KOPT-K1 (cell line): ENCODE results near the gene MARCHF9.
A peak's percentile ranks its signal among the peaks of the same experiment; 100 is the strongest.

Experiments used
- H3K27ac ChIP-seq: fragments of 200-600 bp; sonication (generic); 2 replicates; pipeline ENCODE4 v1.5.1; 2016; ENCODE audit warnings: antibody characterized with exemption, mild to moderate bottlenecking, low read depth, low read length; ENCODE audit not compliant: poor library complexity, severe bottlenecking
- H3K36me3 ChIP-seq: fragments of 200-600 bp; sonication (generic); 2 replicates; pipeline ENCODE4 v1.5.1; 2017; ENCODE audit warnings: antibody characterized with exemption, mild to moderate bottlenecking, low read length, moderate library complexity; ENCODE audit not compliant: insufficient read depth
- H3K9me3 ChIP-seq: fragments of 200-600 bp; sonication (generic); 2 replicates; pipeline ENCODE4 v1.5.1; 2017; ENCODE audit warnings: antibody characterized with exemption, low read length, mild to moderate bottlenecking; ENCODE audit not compliant: insufficient read depth, poor library complexity, severe bottlenecking

MARCHF9 gene

DNA sequence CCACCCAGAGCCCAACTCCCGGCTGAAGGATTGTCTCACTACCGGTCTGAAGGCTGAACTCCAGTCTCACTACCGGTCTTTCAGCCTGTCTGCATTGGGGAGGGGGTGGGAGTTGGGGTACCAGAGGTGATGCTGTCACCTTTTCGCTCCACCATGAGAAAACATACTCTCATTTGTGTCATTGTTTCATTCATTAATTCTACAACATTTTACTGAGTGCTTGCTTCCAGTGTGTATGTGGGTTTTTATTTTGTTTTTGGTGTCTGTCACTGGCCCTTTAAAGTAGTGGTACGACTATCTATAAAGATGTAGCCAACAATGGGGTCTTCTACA lies 2.3 kb upstream of the MARCHF9 start:
- peaks cover 43% of the 10 kb centered on the region for H3K36me3 ChIP-seq
- peak overlapping the region; percentile 48 for H3K27ac ChIP-seq
- no peaks in the 10 kb centered on the region for H3K9me3 ChIP-seq

DNA sequence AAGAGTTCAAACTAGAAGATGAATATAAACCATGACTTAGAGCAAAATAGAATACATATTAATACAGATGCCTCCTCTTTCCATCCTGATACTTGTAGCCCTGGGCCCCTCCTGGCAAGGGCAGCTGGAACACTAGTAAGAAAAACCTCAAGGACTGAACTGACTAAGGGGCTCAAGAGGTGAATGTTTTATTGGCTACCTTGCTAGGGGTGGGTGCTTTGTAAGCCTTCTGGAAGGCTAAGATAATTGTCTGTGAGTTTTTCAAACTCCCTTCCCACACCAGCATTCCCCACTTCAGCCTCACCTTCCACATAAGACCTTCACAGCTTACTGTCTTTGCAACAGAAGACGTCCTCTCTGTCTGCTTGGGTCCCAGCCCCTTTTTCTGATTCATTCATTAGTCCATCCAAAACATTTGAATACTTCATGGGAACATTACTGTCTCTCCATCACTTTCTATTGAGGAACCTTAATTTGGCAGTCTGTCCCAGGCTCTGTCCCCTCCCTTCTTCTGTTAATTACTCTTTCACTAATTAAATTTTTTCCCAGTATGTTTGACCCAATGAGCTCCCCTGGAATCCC lies 1.1 kb upstream of the MARCHF9 start:
- Histone ChIP-seq H3K27ac (no peak overlapping the region), H3K9me3 (no peaks in the 10 kb centered on the region), H3K36me3 (peaks cover 43% of the 10 kb centered on the region)

DNA sequence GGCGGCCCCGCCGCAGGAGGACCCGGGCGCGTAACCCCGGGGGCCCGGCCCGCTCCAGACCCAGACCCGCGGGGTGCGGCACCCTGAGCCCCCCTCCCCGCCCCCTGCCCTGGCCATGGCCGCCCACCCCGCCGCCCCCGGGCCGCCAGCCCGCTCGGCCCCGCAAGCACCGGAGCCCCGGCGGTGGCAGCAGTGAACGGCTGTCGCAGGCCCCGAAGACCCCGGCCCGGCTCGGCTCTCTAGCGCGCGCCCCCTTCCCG lies 221 bp downstream of the MARCHF9 start:
- Histone ChIP-seq H3K36me3 (peaks cover 43% of the 10 kb centered on the region), H3K9me3 (no peaks in the 10 kb centered on the region), H3K27ac (peak overlapping the region; percentile 45)

DNA sequence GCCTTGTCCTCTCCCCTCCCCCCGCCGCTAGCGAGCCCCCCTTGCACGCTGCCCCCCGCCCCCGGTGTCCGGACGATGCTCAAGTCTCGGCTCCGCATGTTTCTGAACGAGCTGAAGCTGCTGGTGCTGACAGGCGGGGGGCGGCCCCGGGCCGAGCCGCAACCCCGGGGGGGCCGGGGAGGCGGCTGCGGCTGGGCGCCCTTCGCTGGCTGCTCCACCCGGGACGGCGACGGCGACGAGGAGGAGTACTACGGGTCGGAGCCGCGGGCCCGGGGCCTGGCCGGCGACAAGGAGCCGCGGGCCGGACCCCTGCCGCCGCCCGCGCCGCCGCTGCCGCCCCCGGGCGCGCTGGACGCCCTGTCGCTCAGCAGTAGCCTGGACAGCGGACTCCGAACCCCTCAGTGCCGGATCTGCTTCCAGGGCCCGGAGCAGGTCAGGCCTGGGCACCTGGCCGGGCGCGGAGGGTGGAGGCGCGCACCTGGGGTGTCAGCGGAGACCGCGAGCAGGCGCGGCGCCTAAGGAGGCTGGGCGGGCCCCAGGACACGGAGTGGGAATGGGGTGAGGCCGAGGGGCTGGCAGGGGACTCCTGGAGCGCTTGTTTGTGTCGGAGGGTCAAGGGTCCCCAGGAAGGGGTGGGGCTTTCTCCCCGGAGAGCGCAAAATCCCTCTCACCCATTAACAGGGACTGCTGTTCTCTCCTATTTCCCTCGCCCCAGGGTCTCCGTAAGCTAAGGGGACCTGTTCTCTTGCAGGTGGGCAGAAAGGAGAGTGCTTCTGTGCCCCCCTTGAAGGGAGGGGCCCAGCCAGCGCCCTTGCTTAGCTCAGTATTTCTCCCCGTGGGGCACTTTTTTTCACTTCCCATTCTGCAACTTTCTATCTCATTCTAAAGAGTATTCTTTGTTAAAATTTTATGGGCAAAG lies 810 bp downstream of the MARCHF9 start:
- Histone ChIP-seq H3K9me3 (no peaks in the 10 kb centered on the region), H3K36me3 (peaks cover 43% of the 10 kb centered on the region), H3K27ac (peak overlapping the region; percentile 45)

DNA sequence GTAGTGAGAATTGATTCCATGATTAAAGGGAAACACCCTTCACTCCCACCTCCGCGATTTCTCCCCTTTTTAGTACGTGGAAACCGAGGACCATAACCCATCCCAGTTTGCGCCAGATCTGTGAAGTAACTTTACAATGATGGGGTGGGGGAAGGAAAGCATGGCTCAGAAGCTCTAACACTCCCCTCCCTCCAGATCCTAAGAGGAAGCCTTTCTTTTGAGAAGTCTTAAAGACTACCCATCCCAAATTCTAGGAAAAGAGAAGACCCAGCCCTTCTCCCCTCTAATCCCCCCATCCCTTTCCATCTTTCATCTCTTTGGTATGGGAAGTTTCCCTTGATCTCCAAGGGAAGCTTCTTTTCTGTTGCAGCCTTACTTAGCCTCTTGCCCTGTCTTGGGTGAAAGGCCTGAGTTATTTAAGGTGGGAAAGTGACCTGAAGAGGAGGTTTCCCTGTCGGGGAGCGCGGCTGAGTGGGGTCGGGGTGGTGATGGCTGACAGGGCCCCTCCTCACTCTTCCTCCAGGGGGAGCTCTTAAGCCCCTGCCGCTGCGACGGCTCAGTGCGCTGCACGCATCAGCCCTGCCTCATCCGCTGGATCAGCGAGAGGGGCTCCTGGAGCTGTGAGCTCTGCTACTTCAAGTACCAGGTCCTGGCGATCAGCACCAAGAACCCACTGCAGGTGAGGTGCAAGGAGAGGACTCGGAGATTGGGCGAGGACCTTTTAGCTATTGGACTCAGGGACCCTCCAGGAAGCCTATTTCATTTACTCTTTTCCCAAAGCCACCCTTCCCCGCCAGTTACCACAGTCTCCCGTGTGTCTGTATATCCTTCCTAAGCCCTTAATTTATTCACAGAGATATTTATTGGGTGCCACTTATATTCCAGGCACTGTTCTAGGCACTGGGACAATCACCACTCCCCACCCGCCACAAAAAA lies 1.8 kb downstream of the MARCHF9 start:
- H3K9me3 ChIP-seq = no peaks in the 10 kb centered on the region
- peak overlapping the region; percentile 45 for H3K27ac ChIP-seq
- H3K36me3 ChIP-seq = peaks cover 49% of the 10 kb centered on the region

DNA sequence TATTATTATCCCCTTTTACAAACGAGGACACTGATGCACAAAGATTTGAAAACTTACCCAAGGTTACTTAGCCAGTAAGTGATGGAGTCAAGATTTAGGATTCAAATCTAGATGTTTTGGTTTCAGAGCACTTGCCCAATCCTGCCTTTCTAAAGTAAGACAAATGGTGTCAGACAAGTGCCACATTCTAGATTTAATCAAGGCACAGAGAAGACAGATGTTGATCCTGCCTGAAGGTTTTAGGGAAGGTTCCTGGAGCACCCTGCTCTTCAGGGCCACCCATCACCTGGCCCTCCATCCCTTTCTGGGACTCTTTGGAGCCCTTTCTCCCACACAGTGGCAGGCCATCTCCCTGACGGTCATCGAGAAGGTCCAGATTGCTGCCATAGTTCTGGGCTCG lies 2.9 kb downstream of the MARCHF9 start:
- Histone ChIP-seq H3K27ac (no peak overlapping the region), H3K36me3 (peaks cover 59% of the 10 kb centered on the region), H3K9me3 (no peaks in the 10 kb centered on the region)

DNA sequence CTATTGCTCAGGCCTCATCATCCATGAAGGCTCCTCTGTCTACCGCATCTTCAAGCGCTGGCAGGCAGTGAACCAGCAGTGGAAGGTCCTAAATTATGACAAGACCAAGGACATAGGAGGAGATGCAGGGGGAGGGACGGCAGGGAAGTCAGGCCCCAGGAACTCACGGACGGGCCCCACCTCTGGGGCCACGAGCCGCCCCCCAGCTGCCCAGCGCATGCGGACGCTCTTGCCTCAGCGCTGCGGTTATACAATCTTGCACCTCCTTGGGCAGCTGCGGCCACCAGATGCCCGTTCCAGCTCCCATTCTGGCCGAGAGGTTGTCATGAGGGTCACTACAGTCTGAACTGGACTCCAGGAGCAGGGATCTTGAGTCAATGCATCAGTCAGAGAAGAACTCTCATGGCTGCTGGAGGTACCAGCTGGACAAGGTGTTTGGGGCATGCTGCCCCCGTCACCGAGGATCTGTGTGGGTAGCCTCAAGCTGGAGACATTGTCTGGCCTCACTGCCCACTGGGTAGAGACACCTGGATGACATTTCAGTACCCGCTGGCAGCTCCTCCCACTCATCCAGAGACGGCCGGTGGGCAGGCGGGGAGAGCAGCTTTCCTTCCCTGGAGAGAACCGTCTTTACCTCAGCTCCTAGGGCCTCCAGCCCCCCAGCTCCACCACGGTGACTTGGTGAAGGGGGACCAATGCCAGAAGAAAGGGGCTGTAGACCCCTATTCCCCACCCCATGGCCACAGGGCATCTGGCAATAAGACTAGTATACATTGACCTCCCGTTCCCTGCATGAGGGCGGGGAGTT lies 3.9 kb downstream of the MARCHF9 start:
- H3K27ac ChIP-seq = no peak overlapping the region

DNA sequence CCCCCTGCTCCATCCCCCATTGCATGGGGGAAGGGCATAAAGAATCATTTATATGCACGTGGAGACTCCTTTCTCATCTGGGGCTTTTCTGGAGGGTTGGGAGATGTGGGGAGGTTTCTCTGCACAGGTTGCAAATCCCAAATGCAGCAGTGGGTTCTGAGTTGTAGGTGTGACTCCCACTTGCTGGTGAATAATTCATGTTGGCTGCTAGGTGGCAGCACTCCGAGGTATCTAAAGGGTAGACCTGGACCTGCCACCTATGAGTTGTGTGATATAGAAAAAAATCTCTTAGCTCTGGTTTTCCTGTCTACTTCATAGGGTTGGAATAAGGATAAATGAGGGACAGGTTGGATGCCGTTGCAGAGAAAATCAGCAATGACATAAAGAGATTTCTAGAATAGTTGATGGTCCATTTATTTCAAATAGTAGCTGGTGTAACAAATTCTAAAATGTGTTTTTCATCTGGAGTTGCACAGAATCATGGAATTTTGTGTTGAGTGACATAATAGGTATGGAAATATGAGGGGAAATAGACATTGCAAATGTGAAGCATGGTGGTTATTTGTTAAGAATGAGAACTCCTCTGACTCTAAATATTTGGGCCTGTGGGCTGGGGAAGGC lies 4.6 kb downstream of the MARCHF9 start:
- Histone ChIP-seq H3K27ac (no peak overlapping the region), H3K36me3 (peaks cover 64% of the 10 kb centered on the region), H3K9me3 (no peaks in the 10 kb centered on the region)

More for the DNA sequence above, 3.9 kb downstream of the MARCHF9 start:
- Histone ChIP-seq H3K36me3 (peaks cover 64% of the 10 kb centered on the region), H3K9me3 (no peaks in the 10 kb centered on the region)

DNA sequence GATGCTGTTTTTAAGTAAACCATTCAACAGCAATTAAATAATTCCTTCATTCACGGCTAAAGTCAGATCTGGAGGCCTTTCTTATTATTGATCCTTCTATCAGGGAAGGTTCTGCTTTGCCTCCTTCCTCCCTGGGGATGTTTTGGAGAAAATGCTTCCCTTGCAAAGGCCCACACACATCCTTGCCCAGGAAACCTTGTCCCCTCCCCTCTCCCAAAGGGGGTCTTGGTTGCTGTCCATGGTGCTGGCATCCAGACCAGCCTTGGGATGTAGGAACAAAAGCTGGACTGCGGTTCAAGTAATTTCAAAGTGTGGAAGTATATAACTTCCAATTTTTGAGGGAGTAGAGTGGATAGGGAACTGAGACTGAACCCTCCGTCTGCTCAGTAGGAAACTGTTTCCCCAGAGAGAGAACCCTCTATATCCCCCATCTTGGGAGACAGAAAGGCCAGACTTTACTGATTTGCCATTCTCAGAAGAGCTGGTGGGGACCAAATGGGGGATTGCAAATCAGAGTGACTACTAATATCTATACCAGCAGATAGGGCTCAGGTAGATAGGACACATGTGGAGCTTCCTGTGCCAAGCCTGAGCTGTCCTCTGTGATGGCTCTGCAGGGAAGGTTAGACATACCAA lies 5.6 kb downstream of the MARCHF9 start:
- Histone ChIP-seq H3K9me3 (no peaks in the 10 kb centered on the region), H3K36me3 (peaks cover 64% of the 10 kb centered on the region), H3K27ac (no peak overlapping the region)

DNA sequence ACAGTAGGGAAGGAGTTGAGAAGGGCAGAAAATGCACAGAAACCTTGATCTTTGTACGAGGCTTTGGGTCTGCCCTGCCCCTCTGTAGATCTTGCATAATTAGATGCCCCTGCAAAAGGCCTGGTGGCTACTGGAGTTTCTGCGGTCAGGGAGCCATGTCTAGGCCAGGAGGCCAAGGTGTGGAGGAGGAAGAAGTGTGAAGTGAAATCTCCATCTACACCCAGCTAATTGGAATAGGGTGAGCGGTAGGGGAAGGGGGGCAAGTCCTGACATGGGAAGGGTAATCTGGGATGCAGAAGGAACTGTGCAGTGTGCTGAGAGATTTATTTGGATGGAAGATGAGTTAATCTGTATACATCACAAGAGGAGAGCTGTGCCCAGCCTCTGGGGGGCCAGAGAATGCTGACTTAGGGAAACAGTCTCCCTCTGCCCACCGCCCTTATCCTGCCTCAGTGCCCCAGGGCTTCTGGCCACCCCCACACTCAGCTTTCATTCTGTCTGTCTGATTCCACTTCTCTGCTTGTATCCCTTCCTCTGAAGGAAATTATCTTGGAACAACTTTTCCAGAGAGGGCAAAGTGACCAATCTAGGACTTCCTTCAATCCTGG lies 6.6 kb downstream of the MARCHF9 start:
- H3K36me3 ChIP-seq = peaks cover 64% of the 10 kb centered on the region
- H3K27ac ChIP-seq = no peak overlapping the region
- no peaks in the 10 kb centered on the region for H3K9me3 ChIP-seq

DNA sequence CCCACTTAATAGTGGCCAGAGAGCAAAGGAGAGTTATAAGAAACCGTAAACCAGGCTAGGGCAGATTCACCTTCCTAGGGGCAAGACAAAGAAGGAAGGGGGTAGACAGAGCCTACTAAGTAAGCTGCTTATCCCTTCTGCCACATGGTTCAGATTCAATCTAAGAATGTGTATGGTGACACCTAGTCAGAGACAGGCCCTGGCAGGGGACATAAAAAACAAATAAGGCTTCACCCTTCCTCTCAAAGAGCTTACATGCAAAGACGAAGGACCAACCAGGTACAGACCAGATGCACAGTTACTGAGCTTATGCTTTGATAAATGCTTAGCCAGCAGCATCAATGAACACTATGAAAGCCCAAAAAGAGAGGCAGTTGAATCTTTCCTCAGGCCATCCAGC lies 7.6 kb downstream of the MARCHF9 start:
- no peaks in the 10 kb centered on the region for H3K9me3 ChIP-seq
- no peak overlapping the region for H3K27ac ChIP-seq
- H3K36me3 ChIP-seq = peaks cover 61% of the 10 kb centered on the region

DNA sequence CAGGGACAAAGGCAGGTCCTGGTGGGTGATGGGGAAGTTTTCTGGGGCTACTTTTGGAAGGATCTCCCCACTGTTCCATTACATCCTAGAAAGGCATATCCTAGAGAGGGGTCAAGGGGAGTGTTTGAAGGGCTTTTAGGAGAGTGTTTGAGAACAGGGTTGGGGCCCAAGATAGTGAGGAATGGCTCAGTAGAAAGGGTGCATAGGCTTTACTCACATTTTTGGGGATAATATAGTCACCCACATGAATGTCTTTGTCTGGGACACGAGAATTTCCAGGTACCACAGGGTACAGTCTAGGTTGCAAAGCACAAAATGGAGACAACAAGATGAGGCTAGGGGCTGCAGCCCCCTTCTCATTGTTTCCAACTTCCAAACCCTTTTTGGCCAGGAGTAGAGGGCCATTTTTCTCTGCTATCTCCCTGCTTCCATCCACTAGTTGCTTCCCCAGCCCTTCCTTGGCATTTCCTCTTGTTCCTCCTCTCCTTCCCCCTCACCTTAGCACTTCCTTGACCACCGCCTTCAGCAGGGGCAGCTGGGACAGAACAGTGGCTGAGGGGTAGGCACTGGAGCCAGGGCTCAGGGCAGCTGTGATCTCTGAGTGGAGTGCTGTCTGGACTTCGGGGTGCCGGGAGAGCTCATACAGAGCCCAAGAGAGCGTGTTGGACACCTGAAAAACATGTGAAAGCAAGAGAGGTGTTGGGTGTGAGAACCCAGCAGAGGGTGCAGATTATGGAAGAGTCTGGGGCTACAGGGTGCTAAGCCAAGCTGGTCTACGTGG lies 9.2 kb downstream of the MARCHF9 start:
- Histone ChIP-seq H3K36me3 (peaks cover 61% of the 10 kb centered on the region), H3K27ac (no peak overlapping the region), H3K9me3 (no peaks in the 10 kb centered on the region)

DNA sequence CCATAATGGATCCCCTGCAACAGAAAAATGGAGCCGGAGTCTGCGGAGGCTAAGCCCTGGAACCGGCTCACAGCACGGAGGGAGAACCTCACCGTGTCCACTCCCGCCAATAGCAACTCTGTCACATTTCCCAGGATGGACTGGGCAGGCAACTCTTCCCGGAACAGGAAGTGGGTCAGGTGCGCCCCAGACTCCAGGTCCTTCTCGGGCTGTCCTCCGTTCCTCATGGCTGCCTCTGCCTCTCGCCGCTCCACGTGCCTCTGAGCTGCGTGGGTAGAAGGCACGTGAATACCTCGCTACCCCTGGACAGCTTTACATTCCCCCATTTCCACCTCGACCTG lies 9.7 kb downstream of the MARCHF9 start:
- H3K36me3 ChIP-seq = peaks cover 61% of the 10 kb centered on the region
- no peak overlapping the region for H3K27ac ChIP-seq
- no peaks in the 10 kb centered on the region for H3K9me3 ChIP-seq
